Uterus (tissue), 4 donors: Measurements from ENCODE around the gene MTG2. TPM values are rescaled to one million over a fixed set of nuclear protein-coding genes. Genes with fewer than 3 reads are reported as not detected.

Experiments used
- DNase-seq, 2 donors: peaks; one replicate each; pipeline ENCODE4 v3.0.0-alpha.2; 2019 to 2020
- H3K27ac ChIP-seq, 2 donors: fragments of 200-600 bp; sonication (generic); 1 replicate in 1 of 2; 2 replicates in 1 of 2; pipeline ENCODE4 v1.5.1; 2016 to 2018
- H3K27me3 ChIP-seq, 2 donors: fragments of 200-600 bp; sonication (generic); one replicate each; pipeline ENCODE4 v1.5.1; 2018 to 2019; ENCODE audit warnings: control low read depth in 1 of 2
- H3K36me3 ChIP-seq, 2 donors: fragments of 200-600 bp; sonication (generic); one replicate each; pipeline ENCODE4 v1.5.1; 2019; ENCODE audit warnings: control low read depth in 1 of 2
- H3K4me1 ChIP-seq, 2 donors: fragments of 200-600 bp; sonication (generic); one replicate each; pipeline ENCODE4 v1.5.1; 2018 to 2019; ENCODE audit warnings: control low read depth in 1 of 2
- H3K4me3 ChIP-seq, 2 donors: fragments of 200-600 bp; sonication (generic); 1 replicate in 1 of 2; 2 replicates in 1 of 2; pipeline ENCODE4 v1.5.1; 2018 to 2019; ENCODE audit warnings: mild to moderate bottlenecking in 1 of 2
- H3K9me3 ChIP-seq, 2 donors: fragments of 200-600 bp; sonication (generic); one replicate each; pipeline ENCODE4 v1.5.1; 2019; ENCODE audit warnings: control low read depth in 1 of 2
- POLR2A ChIP-seq, 2 donors: fragments of 450-650 bp; IDR thresholded peaks; one replicate each; pipeline ENCODE4 v1.6.1; 2016; ENCODE audit warnings: antibody characterized with exemption in 2 of 2, mild to moderate bottlenecking in 1 of 2, moderate library complexity in 1 of 2
- intact Hi-C: fragments of 100-400 bp; cut with DNase I; formaldehyde crosslinking; loops from one replicate; pipeline ENCODE4 v1.15.1; 2023; ENCODE audit warnings: low total_unique reads
- total RNA-seq, 4 donors: library from RNA; depleted of rRNA in 3 of 4; stranded (reverse); fragments of >200 nt in 3 of 4; gene quantifications; one replicate each; pipeline versions ENCODE4 v1.1.0 to v1.2.4, GENCODE V29; 2014 to 2023
- TF ChIP-seq, protein P1 (sequence below), 4 experiments: fragments of 200-600 bp in 2 of 4; fragments of 450-650 bp in 2 of 4; sonication (generic) in 2 of 4; IDR thresholded peaks; one replicate each; pipeline ENCODE4 v1.5.1; 2016 to 2019; ENCODE audit warnings: antibody characterized with exemption in 4 of 4, mild to moderate bottlenecking in 2 of 4, moderate library complexity in 1 of 4
- donor health status: DM: yes; HTN: yes; CAD: no.

MTG2 gene
- total RNA-seq, 4 donors from 2014 or later, result 0.59 to 38.5 (median 22.7) TPM

- Histone ChIP-seq H3K36me3 (no peaks in the 10 kb centered on the region), H3K4me1 (no peaks in the 10 kb centered on the region), H3K27ac (no peak overlapping the region), H3K4me3 (no peak overlapping the region), H3K9me3 (no peaks in the 10 kb centered on the region), H3K27me3 (no peaks in the 10 kb centered on the region)
- TF ChIP-seq, protein P1, sequence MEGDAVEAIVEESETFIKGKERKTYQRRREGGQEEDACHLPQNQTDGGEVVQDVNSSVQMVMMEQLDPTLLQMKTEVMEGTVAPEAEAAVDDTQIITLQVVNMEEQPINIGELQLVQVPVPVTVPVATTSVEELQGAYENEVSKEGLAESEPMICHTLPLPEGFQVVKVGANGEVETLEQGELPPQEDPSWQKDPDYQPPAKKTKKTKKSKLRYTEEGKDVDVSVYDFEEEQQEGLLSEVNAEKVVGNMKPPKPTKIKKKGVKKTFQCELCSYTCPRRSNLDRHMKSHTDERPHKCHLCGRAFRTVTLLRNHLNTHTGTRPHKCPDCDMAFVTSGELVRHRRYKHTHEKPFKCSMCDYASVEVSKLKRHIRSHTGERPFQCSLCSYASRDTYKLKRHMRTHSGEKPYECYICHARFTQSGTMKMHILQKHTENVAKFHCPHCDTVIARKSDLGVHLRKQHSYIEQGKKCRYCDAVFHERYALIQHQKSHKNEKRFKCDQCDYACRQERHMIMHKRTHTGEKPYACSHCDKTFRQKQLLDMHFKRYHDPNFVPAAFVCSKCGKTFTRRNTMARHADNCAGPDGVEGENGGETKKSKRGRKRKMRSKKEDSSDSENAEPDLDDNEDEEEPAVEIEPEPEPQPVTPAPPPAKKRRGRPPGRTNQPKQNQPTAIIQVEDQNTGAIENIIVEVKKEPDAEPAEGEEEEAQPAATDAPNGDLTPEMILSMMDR (IDR thresholded peaks at IDR 0.05), result no peak
- TF ChIP-seq POLR2A (IDR thresholded peaks at IDR 0.05), result no peak
- intact Hi-C loops, result no loop called here
- no peak for DNase-seq
These were observed 13.5 kb downstream of the MTG2 start for GRCh38 chr20:62196286-62196685.

- intact Hi-C loops, result no loop called here
- Histone ChIP-seq H3K4me3 (no peak overlapping the region), H3K9me3 (no peaks in the 10 kb centered on the region), H3K4me1 (no peaks in the 10 kb centered on the region), H3K36me3 (no peaks in the 10 kb centered on the region), H3K27ac (no peak overlapping the region), H3K27me3 (no peaks in the 10 kb centered on the region)
- DNase-seq, result no peak
- TF ChIP-seq, protein P1 (IDR thresholded peaks at IDR 0.05), result no peak
- no peak for TF ChIP-seq POLR2A (IDR thresholded peaks at IDR 0.05)
These were observed 14.5 kb downstream of the MTG2 start for GRCh38 chr20:62197311-62197710.

DNA sequence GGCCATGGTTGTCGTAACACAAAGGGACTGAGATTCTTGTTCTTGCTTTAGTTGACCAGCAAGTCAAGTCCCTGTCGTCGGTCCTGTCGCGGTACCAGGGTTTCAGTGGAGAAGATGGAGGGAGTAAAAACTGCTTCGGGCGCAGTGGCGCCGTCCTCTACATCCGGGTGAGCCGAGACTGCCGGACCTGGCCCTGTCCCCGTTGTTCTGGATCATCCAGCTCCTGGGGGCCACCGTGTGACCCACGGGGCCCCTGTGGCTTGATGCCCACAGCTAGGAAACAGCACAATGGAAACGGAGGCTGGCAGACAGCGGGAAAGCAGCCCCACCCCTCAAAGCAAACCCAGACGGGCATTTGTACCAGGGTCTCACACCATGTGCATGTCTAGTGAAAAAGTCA is 15.0 kb downstream of the MTG2 start:
- H3K27me3 ChIP-seq, result no peaks in the 10 kb centered on the region
- H3K4me1 ChIP-seq, result no peaks in the 10 kb centered on the region
- no peak overlapping the region for H3K27ac ChIP-seq
- no peak overlapping the region for H3K4me3 ChIP-seq
- no peaks in the 10 kb centered on the region for H3K36me3 ChIP-seq
- DNase-seq, result no peak
- TF ChIP-seq, protein P1 (IDR thresholded peaks at IDR 0.05), result no peak
- no peak for TF ChIP-seq POLR2A (IDR thresholded peaks at IDR 0.05)
- intact Hi-C loops, result no loop called here
- H3K9me3 ChIP-seq, result no peaks in the 10 kb centered on the region

- no peaks in the 10 kb centered on the region for H3K27me3 ChIP-seq
- H3K4me3 ChIP-seq, result no peak overlapping the region
- H3K9me3 ChIP-seq, result no peaks in the 10 kb centered on the region
- no peak for DNase-seq
- intact Hi-C loops, result no loop called here
- H3K27ac ChIP-seq, result no peak overlapping the region
- no peaks in the 10 kb centered on the region for H3K36me3 ChIP-seq
- H3K4me1 ChIP-seq, result no peaks in the 10 kb centered on the region
- TF ChIP-seq, protein P1 (IDR thresholded peaks at IDR 0.05), result no peak
- TF ChIP-seq POLR2A (IDR thresholded peaks at IDR 0.05), result no peak
These were observed 15.7 kb downstream of the MTG2 start for GRCh38 chr20:62198496-62198895.

GRCh38 chr20:62198931-62199330 is 16.1 kb downstream of the MTG2 start:
- no peaks in the 10 kb centered on the region for H3K36me3 ChIP-seq
- H3K27me3 ChIP-seq, result no peaks in the 10 kb centered on the region
- H3K4me1 ChIP-seq, result no peaks in the 10 kb centered on the region
- H3K9me3 ChIP-seq, result no peaks in the 10 kb centered on the region
- intact Hi-C loops, result no loop called here
- no peak for DNase-seq
- no peak for TF ChIP-seq POLR2A (IDR thresholded peaks at IDR 0.05)
- TF ChIP-seq, protein P1 (IDR thresholded peaks at IDR 0.05), result no peak
- H3K4me3 ChIP-seq, result no peak overlapping the region
- H3K27ac ChIP-seq, result no peak overlapping the region
